Sigmoid colon (tissue), 4 donors: ENCODE results near the gene CDH23.

Experiments used
- POLR2AphosphoS5 ChIP-seq, 4 donors: sonication (generic); formaldehyde crosslinking; IDR thresholded peaks; one replicate each; pipeline ENCODE4 v1.6.1; 2017; ENCODE audit warnings: antibody characterized with exemption in 4 of 4
- TF ChIP-seq, protein P1 (sequence below), 4 experiments: fragments of 450-650 bp in 3 of 4; fragments of 200-600 bp in 1 of 4; IDR thresholded peaks; one replicate each; pipeline ENCODE4 v1.5.1; 2016 to 2019; ENCODE audit warnings: antibody characterized with exemption in 4 of 4, mild to moderate bottlenecking in 3 of 4, moderate library complexity in 2 of 4

DNA sequence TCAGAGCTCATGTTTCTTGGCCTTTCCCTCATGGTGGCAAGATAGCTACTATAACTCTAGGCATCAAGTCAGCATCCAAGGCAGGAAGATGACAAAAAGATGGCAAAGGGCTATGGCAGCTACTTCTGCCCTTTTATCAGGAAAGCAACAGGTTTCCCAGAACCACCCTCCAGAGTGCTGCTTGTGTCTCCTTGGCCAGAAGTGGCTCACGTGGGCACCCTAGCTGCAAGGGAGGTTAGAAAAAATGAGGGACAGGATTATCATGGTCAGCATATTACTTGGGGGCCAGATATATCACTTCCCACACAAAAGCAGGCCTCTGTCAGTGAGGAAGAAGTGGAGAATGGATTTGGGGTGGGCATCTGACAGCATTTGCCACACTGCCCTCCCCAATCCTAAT lies 347.1 kb downstream of the CDH23 start:
- TF ChIP-seq, protein P1, sequence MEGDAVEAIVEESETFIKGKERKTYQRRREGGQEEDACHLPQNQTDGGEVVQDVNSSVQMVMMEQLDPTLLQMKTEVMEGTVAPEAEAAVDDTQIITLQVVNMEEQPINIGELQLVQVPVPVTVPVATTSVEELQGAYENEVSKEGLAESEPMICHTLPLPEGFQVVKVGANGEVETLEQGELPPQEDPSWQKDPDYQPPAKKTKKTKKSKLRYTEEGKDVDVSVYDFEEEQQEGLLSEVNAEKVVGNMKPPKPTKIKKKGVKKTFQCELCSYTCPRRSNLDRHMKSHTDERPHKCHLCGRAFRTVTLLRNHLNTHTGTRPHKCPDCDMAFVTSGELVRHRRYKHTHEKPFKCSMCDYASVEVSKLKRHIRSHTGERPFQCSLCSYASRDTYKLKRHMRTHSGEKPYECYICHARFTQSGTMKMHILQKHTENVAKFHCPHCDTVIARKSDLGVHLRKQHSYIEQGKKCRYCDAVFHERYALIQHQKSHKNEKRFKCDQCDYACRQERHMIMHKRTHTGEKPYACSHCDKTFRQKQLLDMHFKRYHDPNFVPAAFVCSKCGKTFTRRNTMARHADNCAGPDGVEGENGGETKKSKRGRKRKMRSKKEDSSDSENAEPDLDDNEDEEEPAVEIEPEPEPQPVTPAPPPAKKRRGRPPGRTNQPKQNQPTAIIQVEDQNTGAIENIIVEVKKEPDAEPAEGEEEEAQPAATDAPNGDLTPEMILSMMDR (IDR thresholded peaks at IDR 0.05), result no peak
- no peak for TF ChIP-seq POLR2AphosphoS5 (IDR thresholded peaks at IDR 0.05)
